Endothelial cell of umbilical vein (primary cell): ENCODE measurements around the gene AQP1. TPM values are rescaled to one million over a fixed set of nuclear protein-coding genes. Genes with fewer than 3 reads are reported as not detected.

ENCODE experiments used
- BruUV-seq: library from RNA; stranded (reverse); fragments of 400-500 nt; replicated peaks from 2 replicates; lab custom pipeline; 2021; lab: Mats Ljungman, UMichigan
- CTCF ChIA-PET: fragments of 300-600, 350-600 bp; sonication (Branson Sonifier 250); formaldehyde crosslinking; loops from one replicate; lab custom pipeline; 2021; ENCODE audit warnings: antibody characterized with exemption, inconsistent platforms; lab: Charles Lee
- POLR2A ChIA-PET: fragments of 300-600, 350-600 bp; sonication (Branson Sonifier 250); formaldehyde crosslinking; loops from one replicate; lab custom pipeline; 2021; ENCODE audit warnings: antibody characterized with exemption, inconsistent platforms; lab: Charles Lee
- DNase-seq: peaks from one replicate; pipeline ENCODE4 v3.0.0-alpha.2; 2011; ENCODE audit warnings: low read depth, low spot score
- FAIRE-seq: peaks from 2 replicates; lab custom pipeline; 2011; peaks lifted over from hg19 to GRCh38; lab: Jason Lieb, UNC
- H2AFZ ChIP-seq: 2 replicates; pipeline ENCODE4 v1.6.0; 2012; ENCODE audit warnings: low read depth, low read length, control low read depth, inconsistent platforms
- H3K27ac ChIP-seq: 2 replicates; pipeline ENCODE4 v1.5.1; 2011; ENCODE audit warnings: low read depth, mild to moderate bottlenecking, control low read depth, low read length, moderate library complexity; ENCODE audit not compliant: insufficient read depth
- H3K27me3 ChIP-seq, 2 experiments: 2 replicates each; pipeline versions ENCODE4 v1.6.0 to v1.6.1; 2011; ENCODE audit warnings: low read length in 2 of 2, mixed read lengths in 1 of 2; ENCODE audit not compliant: control insufficient read depth in 2 of 2, insufficient read depth in 2 of 2
- H3K36me3 ChIP-seq, 2 experiments: 2 replicates in 1 of 2; 3 replicates in 1 of 2; pipeline ENCODE4 v1.5.1; 2011; ENCODE audit warnings: low read length in 2 of 2, mild to moderate bottlenecking in 1 of 2, moderate library complexity in 1 of 2; ENCODE audit not compliant: control insufficient read depth in 2 of 2, insufficient read depth in 2 of 2; ENCODE audit errors: extremely low read depth in 1 of 2
- H3K4me1 ChIP-seq: 3 replicates; pipeline ENCODE4 v1.5.1; 2011; ENCODE audit warnings: mild to moderate bottlenecking, low read length; ENCODE audit not compliant: control insufficient read depth, insufficient read depth; ENCODE audit errors: extremely low read depth
- H3K4me2 ChIP-seq: 2 replicates; pipeline ENCODE4 v1.6.1; 2011; ENCODE audit warnings: low read length, control low read depth, mixed read lengths; ENCODE audit not compliant: insufficient read depth
- H3K4me3 ChIP-seq, 3 experiments: fragments of 200-600 bp in 1 of 3; sonication (generic), shearing (Covaris generic) in 1 of 3; replicated peaks in 1 of 3; 2 replicates each; pipeline ENCODE4 v1.5.1; 2011 to 2016; ENCODE audit warnings: control low read depth in 3 of 3, low read length in 3 of 3, mild to moderate bottlenecking in 2 of 3, inconsistent platforms in 1 of 3, low read depth in 1 of 3, moderate library complexity in 1 of 3; ENCODE audit not compliant: insufficient read depth in 1 of 3
- H3K79me2 ChIP-seq: 2 replicates; pipeline ENCODE4 v1.6.0; 2012; ENCODE audit warnings: low read length, inconsistent platforms; ENCODE audit not compliant: control insufficient read depth, insufficient read depth
- H3K9ac ChIP-seq: replicated peaks from 2 replicates; pipeline ENCODE3; 2011; ENCODE audit warnings: low read length, control low read depth; ENCODE audit not compliant: insufficient read depth; ENCODE audit errors: extremely low read depth
- H3K9me1 ChIP-seq: replicated peaks from 3 replicates; pipeline ENCODE4 v1.6.0; 2011; ENCODE audit warnings: mild to moderate bottlenecking, low read length; ENCODE audit not compliant: control insufficient read depth, insufficient read depth; ENCODE audit errors: extremely low read depth
- H3K9me3 ChIP-seq: replicated peaks from 2 replicates; pipeline ENCODE4 v1.5.1; 2012; ENCODE audit warnings: low read length, inconsistent platforms; ENCODE audit not compliant: control insufficient read depth, insufficient read depth
- H4K20me1 ChIP-seq: replicated peaks from 2 replicates; pipeline ENCODE3; 2011; ENCODE audit warnings: mild to moderate bottlenecking, low read length; ENCODE audit not compliant: control insufficient read depth, insufficient read depth; ENCODE audit errors: extremely low read depth
- CTCF ChIP-seq, 2 donors: IDR thresholded peaks; 1 replicate in 1 of 2; 2 replicates in 1 of 2; pipeline ENCODE4 v1.5.1; 2011; ENCODE audit warnings: low read length in 2 of 2, mild to moderate bottlenecking in 2 of 2, moderate library complexity in 2 of 2, control low read depth in 1 of 2, inconsistent platforms in 1 of 2, low read depth in 1 of 2; ENCODE audit not compliant: insufficient read depth in 1 of 2; ENCODE audit errors: extremely low read depth in 1 of 2
- EZH2 ChIP-seq: IDR thresholded peaks from 2 replicates; pipeline ENCODE4 v1.6.1; 2012; ENCODE audit warnings: borderline replicate concordance, low read depth, mild to moderate bottlenecking, moderate library complexity, low read length, inconsistent platforms; ENCODE audit not compliant: severe bottlenecking
- FOS ChIP-seq: IDR thresholded peaks from 2 replicates; pipeline ENCODE4 v1.6.1; 2011; ENCODE audit warnings: mild to moderate bottlenecking, low read length, moderate library complexity, borderline replicate concordance; ENCODE audit not compliant: insufficient read depth
- GATA2 ChIP-seq: IDR thresholded peaks from 2 replicates; pipeline ENCODE4 v1.7.0; 2011; ENCODE audit warnings: low read depth, mild to moderate bottlenecking, moderate library complexity, mixed read lengths, low read length; ENCODE audit not compliant: insufficient read length, insufficient read depth
- JUN ChIP-seq: IDR thresholded peaks from 2 replicates; pipeline ENCODE4 v1.6.1; 2011; ENCODE audit warnings: borderline replicate concordance, low read depth; ENCODE audit not compliant: insufficient read length, insufficient read depth
- MAX ChIP-seq: IDR thresholded peaks from 2 replicates; pipeline ENCODE4 v1.6.1; 2011; ENCODE audit not compliant: insufficient read depth, insufficient read length
- MYC ChIP-seq: IDR thresholded peaks from one replicate; pipeline ENCODE4 v1.6.1; 2011; ENCODE audit warnings: mild to moderate bottlenecking, low read depth, low read length
- POLR2A ChIP-seq: IDR thresholded peaks from 2 replicates; pipeline ENCODE4 v1.6.1; 2012; ENCODE audit warnings: low read depth, mild to moderate bottlenecking, control low read depth, low read length
- POLR2AphosphoS5 ChIP-seq: IDR thresholded peaks from 2 replicates; pipeline ENCODE4 v1.6.1; 2012; ENCODE audit warnings: low read depth, mild to moderate bottlenecking, control low read depth, low read length, moderate library complexity; ENCODE audit not compliant: insufficient read depth
- dilution Hi-C: fragments of 300-500 bp; cut with MboI; formaldehyde crosslinking; loops from one replicate; pipeline ENCODE4 v1.15.0; 2019; ENCODE audit warnings: low sequenced_read_pairs; ENCODE audit not compliant: extremely low pct_ligation_motif_present
- intact Hi-C: fragments of 100-400 bp; cut with micrococcal nuclease; formaldehyde crosslinking; loops from one replicate; pipeline ENCODE4 v1.10.0; 2022
- polyA plus RNA-seq, 4 experiments: library from polyadenylated mRNA; depleted of rRNA in 3 of 4; stranded (reverse) in 3 of 4; unstranded in 1 of 4; fragments of >200 nt; gene quantifications; 2 replicates each; pipeline versions ENCODE4 v1.2.1 to v1.2.3, GENCODE V29; 2011 to 2012; ENCODE audit warnings: missing spikeins in 1 of 4
- total RNA-seq: library from RNA; stranded (reverse); gene quantifications from 2 replicates; pipeline ENCODE4 v1.2.3, GENCODE V29; 2021

AQP1 gene
- total and polyA plus RNA-seq, 2 donors (not counting 3 experiments of a cell fraction or from before 2014, with no cell fraction given), result 11.7 to 15.9 TPM

- no peaks in the 10 kb centered on the region for H3K36me3 ChIP-seq
- no peak overlapping the region for H3K4me3 ChIP-seq
- peaks cover 0 to 3% of the 10 kb centered on the region in 2 experiments for H3K27me3 ChIP-seq
- dilution Hi-C loops (no loop called here), intact Hi-C loops (no loop called here)
- H4K20me1 ChIP-seq, result no peaks in the 10 kb centered on the region
- no peak overlapping the region for H3K27ac ChIP-seq
- ChIA-PET CTCF (interaction anchor here (0.7 to 1.8 kb wide), 3 partner anchors 14 to 191 kb away, joined by 3 to 7 read pairs (median 3); partner anchors contain the start of gene AQP1), POLR2A (no interaction called here)
- H3K9me3 ChIP-seq, result no peaks in the 10 kb centered on the region
- BruUV-seq, result no TSS peak
- no peak overlapping the region for H2AFZ ChIP-seq
- peaks cover 28% of the 10 kb centered on the region for H3K4me1 ChIP-seq
- no peak overlapping the region for H3K9ac ChIP-seq
- H3K4me2 ChIP-seq, result no peak overlapping the region
- H3K9me1 ChIP-seq, result no peaks in the 10 kb centered on the region
- H3K79me2 ChIP-seq, result no peaks in the 10 kb centered on the region
- FAIRE-seq (no peak), DNase-seq (no peak)
- TF ChIP-seq FOS (no peak), CTCF (IDR thresholded peaks at IDR 0.05; ENCODE audit: extremely low read depth in 1 of 2, insufficient read depth in 1 of 2, low read depth in 1 of 2, low read length in 2 of 2) (no peak), EZH2 (no peak), POLR2AphosphoS5 (no peak), MYC (no peak), JUN (no peak), POLR2A (no peak), MAX (no peak), GATA2 (no peak)
Measured at GRCh38 chr7:30896783-30897637, 14.6 kb upstream of the AQP1 start.
